ENCODE results near the gene SLC10A6.

DNA sequence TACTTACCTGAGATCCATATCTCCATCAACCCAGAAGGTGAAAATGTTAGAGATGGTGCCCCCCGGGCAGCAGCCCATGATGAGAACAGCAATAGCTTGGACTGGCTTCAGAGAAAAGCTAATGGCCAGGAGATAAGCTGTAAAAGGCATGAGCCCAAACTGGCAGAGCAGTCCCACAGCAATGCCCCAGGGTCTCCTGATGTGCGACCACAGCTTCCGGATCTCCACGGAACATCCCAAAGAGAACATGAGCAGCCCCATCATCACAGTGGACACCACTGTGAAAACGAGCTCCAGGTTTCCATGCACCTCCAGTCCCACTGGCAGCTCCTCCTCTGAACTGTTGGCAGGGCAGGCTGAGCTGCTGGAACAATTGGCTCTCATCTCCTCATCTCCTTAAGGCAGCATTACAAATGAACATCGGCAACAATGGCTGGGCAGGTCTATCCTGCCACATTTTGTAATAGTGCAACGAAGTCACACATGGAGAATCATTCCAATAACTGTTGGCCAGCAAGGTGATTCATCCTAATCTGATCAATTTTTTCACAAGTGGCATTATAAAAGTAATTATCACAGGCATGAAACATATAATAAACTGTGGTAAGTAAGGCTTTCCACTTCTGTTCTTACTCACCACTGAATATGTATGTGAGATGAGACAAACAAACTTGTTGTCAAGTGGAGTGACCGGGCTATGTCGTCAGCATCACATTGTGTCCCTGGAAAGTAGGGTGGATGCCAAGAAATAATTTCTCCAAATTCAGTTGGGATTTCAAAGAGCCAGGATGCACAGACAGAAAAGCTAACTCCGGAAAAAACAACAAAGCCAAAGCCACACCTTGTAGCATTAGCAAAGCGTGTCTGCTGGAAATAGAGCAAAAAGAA is at the start of gene SLC10A6:
- no peak for TF ChIP-seq POLR2A (IDR thresholded peaks at IDR 0.05)
- TF ChIP-seq, protein P1, sequence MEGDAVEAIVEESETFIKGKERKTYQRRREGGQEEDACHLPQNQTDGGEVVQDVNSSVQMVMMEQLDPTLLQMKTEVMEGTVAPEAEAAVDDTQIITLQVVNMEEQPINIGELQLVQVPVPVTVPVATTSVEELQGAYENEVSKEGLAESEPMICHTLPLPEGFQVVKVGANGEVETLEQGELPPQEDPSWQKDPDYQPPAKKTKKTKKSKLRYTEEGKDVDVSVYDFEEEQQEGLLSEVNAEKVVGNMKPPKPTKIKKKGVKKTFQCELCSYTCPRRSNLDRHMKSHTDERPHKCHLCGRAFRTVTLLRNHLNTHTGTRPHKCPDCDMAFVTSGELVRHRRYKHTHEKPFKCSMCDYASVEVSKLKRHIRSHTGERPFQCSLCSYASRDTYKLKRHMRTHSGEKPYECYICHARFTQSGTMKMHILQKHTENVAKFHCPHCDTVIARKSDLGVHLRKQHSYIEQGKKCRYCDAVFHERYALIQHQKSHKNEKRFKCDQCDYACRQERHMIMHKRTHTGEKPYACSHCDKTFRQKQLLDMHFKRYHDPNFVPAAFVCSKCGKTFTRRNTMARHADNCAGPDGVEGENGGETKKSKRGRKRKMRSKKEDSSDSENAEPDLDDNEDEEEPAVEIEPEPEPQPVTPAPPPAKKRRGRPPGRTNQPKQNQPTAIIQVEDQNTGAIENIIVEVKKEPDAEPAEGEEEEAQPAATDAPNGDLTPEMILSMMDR (IDR thresholded peaks at IDR 0.05): no peak
- no peak for TF ChIP-seq POLR2AphosphoS5 (IDR thresholded peaks at IDR 0.05)
